Ammon's horn (tissue), 1 donor: Measurements from ENCODE around the gene SERPINE3.

Experiments
- DNase-seq: peaks from one replicate; pipeline ENCODE4 v3.0.0-alpha.2; 2016; ENCODE audit warnings: low spot score

SERPINE3 gene

DNA sequence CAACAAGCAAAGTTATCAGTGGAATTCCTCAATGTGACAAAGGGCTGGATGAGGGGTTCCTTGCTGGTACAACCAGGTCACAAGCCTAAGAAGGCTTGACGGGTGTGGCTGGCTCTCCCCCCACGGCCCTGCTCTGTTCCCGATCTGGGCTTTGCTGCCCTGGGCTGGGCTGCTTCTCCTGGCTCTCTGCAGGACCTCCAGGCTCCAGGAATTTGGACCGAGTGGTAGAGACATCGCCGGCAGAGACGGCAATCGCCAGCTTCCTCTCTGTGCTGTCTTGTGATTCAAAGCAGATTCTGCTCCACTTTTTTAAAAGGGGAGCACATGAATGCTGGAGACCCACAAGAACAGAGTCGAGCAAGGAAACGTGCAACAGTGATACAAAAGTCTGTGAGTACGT is at the start of gene SERPINE3:
SERPINE3 (plus strand) TSS at position 338 of the 400 bp plus-strand sequence. CDS start 1,401 bp downstream, outside the sequence.
- DNase-seq, result no peak

DNA sequence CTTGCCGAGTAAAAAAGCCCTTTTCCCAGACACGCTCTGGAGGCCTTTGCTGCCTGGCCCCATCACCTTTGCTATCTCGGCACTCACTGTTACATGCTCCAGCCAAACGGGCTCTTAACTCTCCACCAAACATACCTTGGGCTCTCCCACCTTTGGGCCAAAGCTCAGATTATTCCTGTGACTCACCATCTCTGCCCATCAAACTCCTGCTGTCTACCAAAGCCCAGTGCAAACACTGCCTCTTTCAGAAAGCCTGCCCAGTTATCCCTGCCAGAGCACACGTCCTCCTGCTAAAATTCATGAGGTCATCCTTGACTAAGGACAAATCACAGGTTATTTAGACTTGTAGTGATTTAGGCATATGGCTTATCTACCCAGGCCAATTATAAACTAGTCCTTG is 48.1 kb upstream of the SERPINE3 start:
- no peak for DNase-seq

DNA sequence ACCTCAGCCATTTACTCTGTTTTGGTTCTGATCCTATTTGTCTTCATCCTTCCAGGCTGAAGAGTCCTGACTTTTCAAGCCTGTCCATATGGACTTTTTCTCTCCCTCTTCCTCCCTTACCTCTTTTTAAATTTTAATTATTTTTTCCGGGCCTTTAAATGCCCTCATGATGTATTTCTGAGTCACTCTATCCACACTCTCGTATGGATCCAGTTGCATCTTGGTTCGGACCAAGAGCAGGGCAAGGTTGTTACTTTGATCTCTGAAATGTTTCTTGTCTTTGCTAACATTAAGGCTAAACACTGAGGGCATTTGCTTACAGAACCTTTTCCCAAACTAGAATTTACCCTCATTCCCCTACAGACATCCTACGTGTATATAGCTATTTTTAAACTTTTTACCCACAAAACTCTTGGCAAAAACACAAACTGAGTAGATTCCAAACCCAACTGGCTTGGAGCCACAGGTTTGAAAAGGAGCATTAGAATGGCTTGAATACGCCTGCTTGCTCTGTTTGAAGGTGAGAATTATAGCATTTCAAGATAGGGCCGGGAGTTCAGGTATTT is 47.4 kb upstream of the SERPINE3 start:
- no peak for DNase-seq

DNA sequence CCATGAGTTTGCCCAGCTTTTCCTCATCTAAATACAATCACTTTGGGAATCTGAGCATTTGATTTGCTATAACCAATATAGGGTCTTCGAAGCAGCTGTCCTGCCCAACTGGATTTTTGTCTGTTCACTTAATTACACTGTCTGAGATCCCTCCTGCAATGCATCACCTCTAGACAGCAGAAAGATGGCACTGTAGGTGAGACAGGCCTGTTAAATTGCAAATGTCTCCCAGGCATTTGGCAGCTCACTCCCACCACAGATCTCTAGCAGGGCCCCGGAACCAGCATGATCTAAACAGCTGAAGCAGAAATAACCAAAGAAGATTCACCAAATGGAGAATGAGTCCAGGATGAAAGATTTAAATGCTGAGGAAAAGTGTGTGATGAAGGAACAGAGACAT is 41.9 kb upstream of the SERPINE3 start:
- no peak for DNase-seq

DNA sequence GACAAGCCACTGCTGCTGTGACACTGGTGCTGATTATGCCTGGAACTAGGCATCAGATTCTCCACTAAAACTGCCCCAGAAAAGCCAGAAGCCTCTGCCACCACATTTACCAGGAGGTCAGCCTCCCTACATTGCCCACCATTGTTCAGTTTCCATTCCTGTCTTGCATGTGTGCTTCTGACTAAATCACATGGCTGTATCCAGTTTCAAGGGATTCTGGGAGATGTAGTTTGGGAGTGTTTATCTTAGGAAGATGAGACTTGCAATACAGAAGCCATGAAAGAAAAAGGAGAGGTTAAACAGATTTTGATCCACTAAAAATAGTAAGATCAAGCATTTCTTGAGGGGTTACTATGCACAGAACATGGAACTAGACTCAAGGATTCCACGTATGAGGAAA is 40.7 kb upstream of the SERPINE3 start:
- DNase-seq, result no peak

DNA sequence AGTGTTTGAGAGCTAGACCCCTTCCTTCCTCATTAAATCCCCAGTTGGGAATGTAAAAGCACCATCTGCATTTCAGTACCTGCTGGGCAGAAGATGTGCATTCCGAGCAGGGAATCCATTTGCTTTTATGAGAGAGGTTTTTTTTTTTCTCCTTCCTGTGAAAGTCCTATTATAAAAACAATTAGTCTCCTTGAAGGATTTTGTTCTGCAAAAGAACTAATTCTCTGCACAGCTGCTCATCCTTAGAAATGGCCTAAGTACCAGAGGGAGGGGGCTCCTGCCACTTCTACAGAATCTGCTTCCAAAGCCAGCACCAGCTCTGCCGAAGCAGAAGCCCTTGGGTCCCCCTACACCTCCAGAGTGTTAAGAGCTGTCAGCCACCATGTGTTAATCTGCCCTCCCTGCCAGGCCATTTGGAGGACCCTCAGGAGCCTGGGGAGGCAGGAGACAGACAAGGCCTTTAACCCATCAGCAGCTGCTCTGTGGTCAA is 36.4 kb upstream of the SERPINE3 start:
- no peak for DNase-seq

DNA sequence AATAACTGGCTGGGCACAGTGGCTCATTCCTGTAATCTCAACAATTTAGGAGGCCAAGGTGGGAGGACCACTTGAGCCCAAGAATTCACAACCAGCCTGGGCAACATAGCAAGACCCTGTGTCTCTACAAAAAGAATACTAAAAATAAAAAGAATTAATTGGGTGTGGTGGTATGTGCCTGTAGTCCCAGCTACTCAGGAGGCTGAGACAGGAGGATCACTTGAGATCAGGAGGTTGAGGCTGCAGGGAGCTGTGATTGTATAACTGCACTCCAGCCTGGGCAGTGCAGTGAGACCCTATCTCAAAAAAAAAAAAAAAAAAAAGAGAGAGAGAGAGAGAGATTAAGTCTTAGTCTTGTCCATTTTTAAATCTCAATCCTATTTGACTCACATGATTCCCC is 35.6 kb upstream of the SERPINE3 start:
- no peak for DNase-seq

DNA sequence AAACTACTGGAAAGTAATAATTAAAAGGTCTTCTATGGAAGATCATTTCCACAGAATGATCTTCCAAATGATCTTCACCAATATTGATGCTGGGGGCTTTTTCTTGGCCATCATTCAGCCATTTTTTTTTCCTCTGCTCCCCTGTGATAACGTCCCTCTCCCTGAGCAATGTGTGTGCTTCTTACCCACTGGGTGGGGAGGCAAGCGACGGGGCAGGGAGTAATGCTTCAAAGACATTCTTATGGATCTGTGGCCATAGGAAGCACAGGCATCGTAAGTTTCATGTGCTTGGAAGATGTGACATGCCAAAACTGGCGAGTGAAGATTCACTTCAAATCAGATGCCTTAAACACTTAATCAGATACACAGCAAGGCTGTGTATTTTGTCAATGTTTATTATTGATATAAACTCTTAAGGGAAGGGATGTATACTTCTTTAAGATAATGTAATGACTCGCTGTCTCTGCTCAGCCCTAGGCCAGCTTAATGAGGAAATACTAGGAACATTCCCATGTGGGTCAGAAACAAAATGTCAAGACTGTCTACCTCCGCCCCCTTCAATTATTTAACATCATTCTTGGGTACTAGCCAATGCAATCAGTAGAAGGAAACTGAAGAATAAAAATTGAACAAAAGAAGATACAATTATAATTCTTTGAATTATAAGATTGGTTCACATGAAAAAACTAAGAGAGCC is 34.1 kb upstream of the SERPINE3 start:
- DNase-seq, result no peak

DNA sequence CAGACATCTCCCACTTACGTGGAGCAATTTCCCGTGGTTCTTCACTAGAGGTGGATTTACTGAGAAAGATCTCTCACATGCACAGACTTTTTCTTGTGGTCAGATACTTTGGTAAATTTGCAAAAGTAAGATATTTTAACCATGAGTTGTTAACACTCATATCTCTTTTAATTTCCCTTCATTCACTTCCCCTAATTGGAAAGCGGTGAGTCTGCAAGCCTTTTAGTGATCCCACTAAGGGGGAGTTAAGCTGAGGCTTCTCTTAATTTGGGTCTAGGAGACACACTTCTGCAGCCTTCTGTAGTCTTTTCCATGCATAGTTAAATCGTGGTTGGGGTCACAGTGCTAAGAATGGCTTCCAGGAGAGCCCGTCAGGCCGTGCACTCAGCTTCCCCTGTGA is 30.7 kb upstream of the SERPINE3 start:
- no peak for DNase-seq

DNA sequence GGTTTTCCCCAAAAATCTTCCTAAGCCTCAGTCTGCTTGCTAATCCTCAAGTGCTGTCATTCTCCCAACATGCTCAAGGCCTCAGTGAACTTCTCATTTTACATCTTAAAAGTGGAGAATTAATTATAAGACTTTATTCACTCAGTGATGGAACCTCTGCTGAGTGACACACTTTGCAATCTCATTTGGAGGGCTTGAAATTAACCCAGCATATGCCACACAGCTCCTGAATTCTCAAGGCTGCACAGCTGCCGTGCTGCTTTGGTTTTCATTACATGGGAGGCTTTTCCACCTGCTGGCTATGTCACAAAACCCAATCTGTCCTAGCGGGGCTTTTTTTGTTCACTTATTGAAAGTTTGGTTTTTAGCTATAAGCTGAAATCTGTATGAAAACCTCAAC is 28.3 kb upstream of the SERPINE3 start:
- no peak for DNase-seq

DNA sequence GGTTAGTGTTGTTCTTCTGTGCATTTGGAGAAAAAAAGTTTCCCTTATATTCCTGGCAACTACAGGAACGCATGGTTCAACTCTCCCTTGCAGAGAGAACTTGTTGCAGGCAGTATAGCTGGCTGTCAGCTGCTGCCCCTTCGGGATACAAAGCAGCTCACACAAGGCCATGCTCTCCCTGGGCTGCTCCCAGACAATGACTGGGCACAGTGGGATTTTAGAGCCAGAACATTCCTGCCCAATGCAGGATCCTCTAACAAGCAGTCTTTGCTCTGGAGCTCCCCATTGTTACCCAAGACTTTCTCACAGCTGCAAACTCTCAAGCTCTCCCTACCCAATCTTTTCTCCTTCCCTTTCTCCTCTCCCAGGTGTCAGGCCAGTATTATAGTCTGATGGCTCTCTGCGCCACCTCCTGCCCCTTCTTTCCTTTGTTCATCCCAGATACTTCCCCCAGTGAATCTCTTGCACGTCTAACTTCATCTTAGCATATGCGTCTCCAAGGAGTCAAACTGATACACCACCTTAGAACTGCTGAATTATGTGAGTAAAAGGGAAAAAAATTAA is 27.5 kb upstream of the SERPINE3 start:
- DNase-seq, result peak; percentile 62

DNA sequence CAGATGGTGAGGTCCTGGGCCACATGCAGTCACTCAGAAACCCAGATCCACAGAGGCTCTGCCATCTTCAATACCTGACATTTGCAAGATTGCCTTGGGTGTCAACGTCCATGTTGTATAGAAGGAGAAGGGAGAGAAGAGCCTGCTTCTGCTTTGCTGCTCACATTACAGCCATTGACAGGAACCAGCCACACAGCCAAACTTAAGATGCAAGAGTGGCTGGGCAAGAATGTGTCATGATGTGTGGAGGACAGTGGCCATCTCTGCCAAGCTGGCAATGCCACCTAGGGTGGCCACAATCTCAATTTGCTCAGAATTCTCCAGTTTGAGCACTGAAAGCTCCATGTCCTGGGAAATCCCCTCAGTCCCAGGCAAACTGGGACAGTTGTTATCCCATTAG is 25.9 kb upstream of the SERPINE3 start:
- DNase-seq, result no peak

DNA sequence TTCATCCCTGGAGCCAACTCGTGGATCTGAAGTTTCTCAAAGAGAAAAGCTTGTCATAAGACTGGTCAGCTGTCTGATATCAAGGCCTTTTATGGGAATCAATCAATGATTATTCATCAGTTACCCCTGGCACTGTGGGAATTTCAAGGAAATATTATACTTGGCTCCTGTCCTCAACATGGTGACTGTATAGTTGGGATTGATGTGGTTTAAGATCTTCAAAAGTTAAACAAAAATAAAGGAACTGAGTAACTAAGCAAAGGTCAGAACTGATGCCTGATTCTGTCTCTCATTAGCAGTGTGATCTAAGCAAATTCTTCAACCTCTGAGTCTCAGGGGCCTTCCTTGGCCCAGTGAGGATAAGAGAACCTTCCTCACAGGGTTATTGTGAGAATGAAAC is 22.2 kb upstream of the SERPINE3 start:
- no peak for DNase-seq

DNA sequence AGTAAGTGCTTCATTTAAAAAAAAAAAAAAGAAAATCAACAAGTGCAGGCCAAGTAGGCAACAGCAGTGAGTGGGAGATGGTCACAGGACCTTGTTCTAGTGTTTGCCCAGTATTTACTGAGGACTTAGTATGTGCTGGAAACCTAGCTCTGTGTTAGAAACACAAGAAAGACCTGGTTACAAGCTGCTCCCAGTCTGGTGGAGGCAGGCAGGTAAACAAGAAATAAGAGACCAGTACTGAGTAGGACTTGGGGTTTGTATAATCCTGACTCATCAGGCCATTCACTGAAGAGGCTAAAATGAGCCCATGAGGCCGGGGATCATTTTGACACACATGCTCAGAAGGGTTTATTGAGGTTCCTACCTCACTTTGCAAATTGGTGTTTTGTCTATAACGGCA is 21.5 kb upstream of the SERPINE3 start:
- no peak for DNase-seq

DNA sequence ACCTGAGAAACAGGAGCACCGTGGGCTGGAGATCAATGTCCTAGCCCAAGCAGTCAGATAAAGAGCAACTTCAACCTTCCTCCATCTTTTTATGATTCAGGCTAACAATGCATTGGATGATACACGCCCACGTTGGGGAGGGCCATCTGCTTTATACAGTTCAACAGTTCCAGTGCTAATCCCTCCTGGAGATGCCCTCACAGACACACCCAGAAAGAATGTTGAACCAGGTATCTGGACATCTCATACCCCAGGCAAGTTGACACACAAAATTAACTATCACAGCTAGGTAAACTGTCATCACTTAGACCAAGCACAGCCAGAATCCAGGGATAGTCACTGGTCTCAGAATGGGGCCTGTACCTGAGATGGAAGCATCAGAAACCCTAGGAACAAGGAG is 20.6 kb upstream of the SERPINE3 start:
- no peak for DNase-seq

DNA sequence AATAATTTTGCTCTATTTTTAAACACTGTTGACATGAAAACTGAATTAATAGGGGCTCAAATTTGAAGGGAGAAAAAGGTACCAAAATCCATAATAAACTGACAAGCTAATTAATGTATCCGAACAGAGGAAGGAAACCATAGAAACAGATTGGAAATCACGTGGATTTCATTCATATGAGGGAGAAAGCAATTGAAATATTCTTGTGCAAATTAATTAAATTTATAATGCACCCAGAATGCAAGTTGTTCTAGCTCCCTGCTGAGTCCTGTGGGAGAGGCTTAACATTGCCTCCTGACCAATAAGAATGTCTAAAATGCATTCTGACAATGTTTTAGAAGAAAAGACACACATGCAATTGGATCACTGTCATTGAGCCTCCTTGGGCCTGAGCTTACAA is 17.7 kb upstream of the SERPINE3 start:
- DNase-seq, result no peak

DNA sequence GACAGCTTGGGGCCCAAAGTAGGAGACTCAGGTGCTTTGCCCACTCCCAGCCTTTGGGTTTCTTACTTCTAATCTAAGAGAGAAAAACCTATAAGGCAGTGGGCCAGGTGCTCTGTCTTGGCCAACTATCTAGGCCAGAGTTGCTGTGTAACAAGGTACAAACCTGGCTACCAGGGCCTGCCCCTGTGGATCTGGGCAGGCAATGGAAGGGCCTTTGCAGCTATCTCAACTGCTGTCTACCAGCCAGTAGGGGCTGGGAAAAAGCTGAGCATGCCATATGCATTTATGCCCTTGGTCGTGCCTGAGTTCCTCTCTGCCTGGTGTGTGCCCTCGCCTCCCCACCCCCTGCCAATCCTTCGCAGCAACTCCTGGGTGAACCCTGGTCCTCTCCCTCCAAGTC is 16.7 kb upstream of the SERPINE3 start:
- no peak for DNase-seq

DNA sequence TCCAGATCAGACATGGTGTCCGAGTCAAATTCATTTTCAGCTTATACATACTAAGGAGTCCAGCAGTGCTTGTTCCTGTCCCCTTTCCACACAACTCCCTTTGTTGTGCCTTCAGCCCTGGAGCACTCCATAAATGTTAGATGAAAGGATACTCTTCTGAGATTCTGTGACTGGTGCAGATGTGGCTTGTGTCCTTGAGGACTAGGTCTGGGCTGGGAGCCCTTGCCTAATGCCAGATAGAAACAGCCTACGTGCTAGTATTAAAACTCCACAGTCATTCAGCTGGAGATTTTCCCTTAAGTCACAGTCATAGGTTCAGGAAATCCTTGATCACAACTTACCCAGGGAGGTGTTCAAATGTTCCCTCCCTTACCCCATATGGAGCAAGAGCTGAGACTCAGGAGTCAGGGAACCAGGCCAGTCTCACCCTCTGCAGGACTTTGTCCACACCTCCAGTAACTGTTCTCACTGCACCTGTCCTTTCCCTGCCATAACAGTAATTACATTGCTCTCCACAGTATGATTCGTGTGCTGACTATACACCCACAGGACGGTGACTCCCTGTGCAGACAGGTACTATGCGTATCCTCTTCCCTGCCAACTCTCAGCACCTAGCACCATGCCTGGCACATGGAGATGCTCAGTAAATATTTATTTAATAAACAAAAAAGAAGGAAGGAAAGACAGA is 15.5 kb upstream of the SERPINE3 start:
- no peak for DNase-seq

DNA sequence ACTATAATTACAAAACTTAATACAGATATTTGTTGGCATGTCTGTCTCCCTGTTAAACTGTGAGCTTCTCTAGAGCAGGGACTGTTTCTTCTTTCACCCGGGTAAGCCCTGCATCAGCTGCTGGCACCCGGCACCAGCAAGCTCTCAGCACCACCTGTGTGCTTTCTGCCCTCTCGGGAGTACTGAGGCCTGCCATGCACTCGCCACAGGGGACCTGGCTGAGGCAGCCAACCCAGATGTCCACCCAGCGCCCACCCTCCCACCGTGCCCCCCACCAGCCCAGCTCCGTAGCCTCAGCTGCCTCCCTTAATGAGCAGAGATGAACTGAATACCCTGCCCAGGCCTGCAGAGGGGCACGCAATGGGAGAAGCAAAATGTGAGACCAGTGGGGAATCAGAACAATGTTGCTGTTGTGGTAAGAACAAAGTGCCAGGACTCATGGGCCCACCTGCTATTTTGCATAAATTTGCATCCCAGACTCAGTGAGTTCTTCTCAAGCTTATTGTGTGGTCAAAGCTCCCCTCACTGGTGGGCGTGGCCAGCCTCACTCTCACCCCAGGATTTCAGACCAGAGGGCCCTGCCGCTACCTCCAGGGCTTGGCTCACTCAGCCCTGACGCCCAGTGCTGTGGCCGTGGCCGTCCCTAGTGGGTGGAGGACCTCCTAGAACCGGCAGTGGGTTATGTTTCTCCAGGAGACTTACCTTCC is 14.6 kb upstream of the SERPINE3 start:
- DNase-seq, result peak; percentile 81

DNA sequence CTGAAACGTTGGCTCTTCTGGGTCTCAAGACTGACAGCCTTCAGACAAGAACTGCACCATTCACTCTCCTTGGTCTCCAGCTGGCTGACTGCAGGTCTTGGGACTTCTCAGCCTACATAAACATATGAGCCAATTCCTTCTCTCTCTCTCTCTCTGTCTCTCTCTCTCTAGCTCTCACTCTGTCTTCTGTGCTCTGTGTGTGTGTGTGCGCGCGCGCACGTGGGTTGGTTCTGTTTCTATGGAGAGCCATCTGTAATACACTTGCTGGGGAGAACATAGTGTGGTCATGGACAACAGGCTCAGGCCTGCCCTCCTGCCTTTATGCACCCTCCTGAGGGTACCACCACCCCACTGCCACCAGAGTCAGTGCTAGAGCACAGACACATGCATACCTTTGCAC is 13.7 kb upstream of the SERPINE3 start:
- DNase-seq, result peak; percentile 75

DNA sequence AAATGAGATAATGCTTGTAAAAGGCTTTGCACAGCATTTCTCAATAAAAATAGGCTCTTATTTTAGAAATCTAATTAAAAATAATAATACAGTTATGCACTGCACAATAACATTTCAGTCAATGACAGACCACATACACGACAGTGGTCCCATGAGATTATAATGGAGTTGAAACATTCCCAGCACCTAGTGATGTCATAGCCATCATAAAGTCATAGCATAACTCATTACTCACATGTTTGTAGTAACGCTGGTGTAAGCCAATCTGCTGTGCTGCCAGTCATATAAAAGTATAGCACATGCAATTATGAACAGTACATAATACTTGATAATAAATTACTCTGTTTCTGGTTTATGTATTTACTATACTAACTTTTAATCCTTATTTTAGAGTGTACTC is 12.7 kb upstream of the SERPINE3 start:
- DNase-seq, result no peak

DNA sequence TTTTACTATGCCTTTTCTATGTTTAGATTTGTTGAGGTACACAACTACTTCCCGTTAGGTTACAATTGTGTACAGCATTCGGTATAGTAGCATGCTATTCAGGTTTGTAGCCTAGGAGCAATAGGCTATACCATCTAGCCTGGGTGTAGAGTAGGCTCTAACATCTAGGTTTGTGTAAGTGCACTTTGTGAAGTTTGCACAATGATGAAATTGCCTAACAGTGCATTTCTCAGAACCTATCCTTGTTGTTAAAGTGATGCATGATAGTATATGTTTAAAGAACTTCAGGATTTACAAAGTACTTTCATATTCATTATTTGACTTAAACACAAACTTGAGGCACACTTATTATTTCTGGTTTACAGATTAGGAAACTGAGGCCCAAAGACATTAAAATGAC is 11.5 kb upstream of the SERPINE3 start:
- DNase-seq, result no peak
